ENCODE results near the gene NKD1.

NKD1 gene

DNA sequence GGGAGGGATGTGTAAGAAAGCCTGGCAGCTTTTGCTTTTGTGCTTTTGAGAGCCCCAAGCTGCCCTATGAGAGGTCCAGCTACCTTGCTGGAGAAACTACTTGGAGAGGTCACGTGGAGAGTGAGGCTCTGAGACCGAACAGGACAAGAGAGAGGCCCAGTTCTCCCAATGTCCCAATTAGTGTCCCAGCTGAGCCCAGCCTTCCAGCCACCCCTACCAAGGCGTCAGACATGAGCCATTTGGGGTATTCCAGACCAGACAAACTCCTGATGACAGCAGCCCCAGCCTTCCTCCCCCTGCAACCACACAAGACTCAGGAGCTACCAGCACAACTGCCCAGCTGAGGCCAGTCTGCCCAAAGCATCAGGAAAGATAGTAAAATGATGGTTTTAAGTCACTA is 35.0 kb downstream of the NKD1 start:
- Mint-ChIP-seq H3K27ac (no peak overlapping the region), H3K27me3 (no peaks in the 10 kb centered on the region), H3K4me1 (ENCODE audit: low read depth) (peaks cover 10% of the 10 kb centered on the region), H3K9me3 (no peaks in the 10 kb centered on the region), H3K36me3 (ENCODE audit: low read depth) (no peaks in the 10 kb centered on the region), H3K4me3 (no peak overlapping the region)

DNA sequence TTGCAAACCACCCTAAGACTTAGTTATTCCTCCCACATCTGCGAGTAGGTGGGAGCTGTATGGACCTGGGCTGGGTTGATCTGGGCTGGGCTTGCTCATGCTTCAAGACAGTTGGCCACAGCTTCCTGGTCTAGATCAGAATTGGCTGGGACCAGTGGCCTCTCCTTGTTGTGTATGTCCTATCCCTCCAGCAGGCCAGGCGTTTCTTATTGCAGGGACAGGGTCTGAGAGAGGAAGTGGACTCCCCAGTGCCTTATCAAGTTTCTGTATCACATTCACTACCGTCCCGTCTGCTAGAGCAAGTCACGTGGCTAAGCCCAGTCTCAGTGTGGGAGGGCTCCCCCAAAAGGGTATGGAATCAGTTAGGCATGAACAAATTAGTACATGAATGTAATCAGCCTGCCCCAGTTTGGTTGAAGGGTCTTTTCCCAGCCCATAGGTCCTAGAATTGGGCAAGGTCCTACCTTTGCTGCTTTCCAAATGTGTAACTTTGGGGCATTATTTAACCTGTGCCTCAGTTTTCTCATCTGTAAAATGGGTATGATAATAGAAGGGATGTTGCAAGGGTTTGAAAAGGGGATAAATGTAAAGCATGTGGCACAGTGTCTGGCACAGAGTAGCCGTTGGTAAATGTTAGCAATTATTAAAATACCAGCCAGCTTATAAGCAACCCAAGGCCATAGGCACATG is 36.0 kb downstream of the NKD1 start:
- H3K27me3 Mint-ChIP-seq, result no peaks in the 10 kb centered on the region
- no peaks in the 10 kb centered on the region for H3K9me3 Mint-ChIP-seq
- H3K4me3 Mint-ChIP-seq, result no peak overlapping the region
- peaks cover 16% of the 10 kb centered on the region for H3K4me1 Mint-ChIP-seq (ENCODE audit: low read depth)
- peak overlapping the region; percentile 23 for H3K27ac Mint-ChIP-seq
- no peaks in the 10 kb centered on the region for H3K36me3 Mint-ChIP-seq (ENCODE audit: low read depth)

DNA sequence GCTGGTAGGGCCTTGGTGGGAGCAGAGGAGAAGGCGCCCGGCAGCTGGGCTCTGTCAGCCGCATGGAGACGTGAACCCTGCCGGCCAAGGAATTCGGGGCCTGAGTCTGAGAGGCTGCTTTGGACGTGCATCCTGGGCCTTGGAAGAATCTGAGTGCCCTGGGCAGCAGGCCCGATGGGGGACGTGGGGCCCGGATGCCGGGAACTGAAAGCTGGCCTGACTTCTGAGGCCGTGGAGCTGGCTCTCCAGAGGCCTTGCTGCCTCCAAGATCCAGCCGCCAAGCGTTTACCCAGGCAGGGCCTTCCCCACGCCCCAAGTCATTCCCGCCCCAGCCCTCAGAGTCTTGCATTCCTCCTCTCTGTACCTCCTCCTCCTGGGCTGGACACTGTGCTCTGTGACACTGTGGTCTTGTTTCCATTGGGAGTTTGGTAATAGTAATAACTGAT is 37.2 kb downstream of the NKD1 start:
- Mint-ChIP-seq H3K4me1 (ENCODE audit: low read depth) (peaks cover 28% of the 10 kb centered on the region), H3K36me3 (ENCODE audit: low read depth) (no peaks in the 10 kb centered on the region), H3K4me3 (no peak overlapping the region), H3K27me3 (no peaks in the 10 kb centered on the region), H3K27ac (no peak overlapping the region), H3K9me3 (no peaks in the 10 kb centered on the region)

DNA sequence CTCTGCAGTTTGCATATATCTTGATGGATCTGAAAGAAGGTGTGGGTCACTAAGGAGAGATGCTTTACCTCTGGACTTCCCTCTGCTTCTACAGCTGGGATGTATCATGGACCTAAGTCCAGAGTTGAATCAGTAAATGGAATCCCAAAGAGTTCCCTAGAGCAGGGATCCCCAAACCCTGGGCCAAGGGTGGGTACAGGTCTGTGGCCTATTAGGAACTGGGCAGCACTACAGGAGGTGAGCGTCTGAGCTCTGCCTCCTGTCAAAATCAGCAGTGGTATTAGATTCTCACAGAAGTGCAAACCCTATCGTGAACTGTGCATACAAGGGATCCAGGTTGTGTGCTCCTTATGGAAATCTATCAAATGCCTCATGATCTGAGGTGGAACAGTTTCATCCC is 39.3 kb downstream of the NKD1 start:
- H3K4me3 Mint-ChIP-seq, result no peak overlapping the region
- no peaks in the 10 kb centered on the region for H3K9me3 Mint-ChIP-seq
- no peaks in the 10 kb centered on the region for H3K36me3 Mint-ChIP-seq (ENCODE audit: low read depth)
- H3K4me1 Mint-ChIP-seq (ENCODE audit: low read depth), result peaks cover 29% of the 10 kb centered on the region
- H3K27me3 Mint-ChIP-seq, result no peaks in the 10 kb centered on the region
- no peak overlapping the region for H3K27ac Mint-ChIP-seq

DNA sequence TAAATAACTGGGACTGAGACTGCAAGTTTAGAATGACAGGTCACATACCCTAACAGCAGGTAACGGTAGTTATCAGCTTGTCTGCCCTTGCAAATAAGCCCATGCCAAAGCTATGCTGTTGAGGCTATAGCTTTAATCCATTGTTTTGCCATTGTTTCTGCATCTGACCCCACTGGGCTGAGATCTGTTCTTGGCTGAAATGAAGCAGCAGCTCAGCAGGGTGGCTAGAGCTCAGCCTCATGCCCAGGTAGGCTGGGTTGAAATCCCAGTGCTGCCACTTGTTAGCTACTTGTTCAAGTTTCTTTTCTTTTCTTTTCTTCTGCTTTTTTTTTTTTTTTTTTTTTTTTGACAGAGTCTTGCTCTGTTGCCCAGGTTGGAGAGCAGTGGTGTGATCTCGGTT is 40.1 kb downstream of the NKD1 start:
- no peaks in the 10 kb centered on the region for H3K36me3 Mint-ChIP-seq (ENCODE audit: low read depth)
- no peaks in the 10 kb centered on the region for H3K27me3 Mint-ChIP-seq
- H3K4me1 Mint-ChIP-seq (ENCODE audit: low read depth), result peaks cover 29% of the 10 kb centered on the region
- H3K4me3 Mint-ChIP-seq, result no peak overlapping the region
- no peaks in the 10 kb centered on the region for H3K9me3 Mint-ChIP-seq
- no peak overlapping the region for H3K27ac Mint-ChIP-seq

DNA sequence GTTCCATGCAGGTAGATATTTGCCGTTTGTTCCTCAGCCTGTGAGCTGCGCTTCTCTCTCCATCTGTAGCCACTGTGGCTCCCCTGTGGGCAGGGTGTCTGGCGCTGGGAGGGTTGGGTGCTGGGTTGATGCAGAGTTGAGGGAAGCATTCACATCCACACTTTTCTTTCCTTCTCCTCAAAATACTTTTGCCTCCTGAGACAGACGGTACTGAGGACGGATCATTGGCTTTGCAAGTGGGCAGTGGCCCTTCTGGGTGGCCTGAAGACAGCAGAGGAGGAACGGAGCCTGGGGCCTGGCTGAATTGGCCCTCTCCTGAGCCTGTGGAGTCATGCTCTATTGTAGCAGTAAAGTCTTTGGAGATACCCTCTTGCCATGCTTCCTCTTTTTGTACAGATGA is 43.0 kb downstream of the NKD1 start:
- Mint-ChIP-seq H3K27ac (no peak overlapping the region), H3K36me3 (ENCODE audit: low read depth) (no peaks in the 10 kb centered on the region), H3K4me1 (ENCODE audit: low read depth) (peaks cover 19% of the 10 kb centered on the region), H3K9me3 (no peaks in the 10 kb centered on the region), H3K4me3 (no peak overlapping the region), H3K27me3 (no peaks in the 10 kb centered on the region)

DNA sequence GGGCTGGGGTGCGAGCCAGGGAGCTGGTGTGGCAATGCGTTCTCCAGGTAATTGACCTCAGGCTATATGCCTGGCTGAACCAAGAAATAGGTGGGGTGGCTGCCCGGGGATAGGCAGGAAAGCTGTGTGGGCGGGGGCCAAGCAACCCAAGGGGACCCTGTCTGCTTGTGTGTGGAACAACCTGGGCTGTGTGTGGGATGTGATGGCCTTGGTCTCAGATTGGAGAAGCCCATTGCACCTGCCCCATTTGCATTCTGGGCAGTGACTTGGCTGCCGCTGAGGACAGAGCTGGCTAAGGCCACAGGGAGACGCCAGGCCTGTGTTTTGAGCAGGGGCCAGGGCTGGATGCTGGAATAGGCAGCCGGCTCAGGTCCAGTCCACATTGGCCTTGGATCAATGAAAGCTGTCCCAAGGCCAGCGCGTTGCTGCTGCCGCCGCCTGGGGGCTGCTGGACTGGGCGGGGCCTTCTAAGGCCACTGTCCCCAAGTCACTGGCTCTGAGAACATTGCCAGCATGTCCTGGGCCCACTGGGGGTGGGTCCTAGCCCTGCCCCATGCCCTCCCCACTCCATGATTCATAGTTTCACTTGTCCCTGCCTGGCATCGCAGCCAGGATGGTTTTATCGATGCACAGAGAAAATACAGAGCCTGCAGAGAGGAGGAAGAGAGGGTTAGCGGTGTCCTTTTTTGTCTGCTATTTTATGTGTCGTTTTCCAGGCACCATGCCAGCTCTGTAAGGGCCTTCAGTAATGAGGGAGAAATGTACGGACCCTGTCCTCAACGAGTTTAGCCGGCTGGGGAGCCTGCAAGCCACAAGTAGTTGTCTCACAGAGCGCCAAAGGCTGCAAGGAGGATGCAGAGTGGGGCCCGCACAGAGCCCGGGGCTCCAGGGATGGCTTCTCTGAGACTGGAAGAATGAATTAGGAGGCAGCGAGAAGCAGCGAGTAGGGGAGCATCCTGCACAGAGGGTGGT is 43.9 kb downstream of the NKD1 start:
- Mint-ChIP-seq H3K36me3 (ENCODE audit: low read depth) (no peaks in the 10 kb centered on the region), H3K27ac (no peak overlapping the region), H3K4me3 (no peak overlapping the region), H3K9me3 (no peaks in the 10 kb centered on the region), H3K27me3 (no peaks in the 10 kb centered on the region), H3K4me1 (ENCODE audit: low read depth) (peaks cover 19% of the 10 kb centered on the region)

DNA sequence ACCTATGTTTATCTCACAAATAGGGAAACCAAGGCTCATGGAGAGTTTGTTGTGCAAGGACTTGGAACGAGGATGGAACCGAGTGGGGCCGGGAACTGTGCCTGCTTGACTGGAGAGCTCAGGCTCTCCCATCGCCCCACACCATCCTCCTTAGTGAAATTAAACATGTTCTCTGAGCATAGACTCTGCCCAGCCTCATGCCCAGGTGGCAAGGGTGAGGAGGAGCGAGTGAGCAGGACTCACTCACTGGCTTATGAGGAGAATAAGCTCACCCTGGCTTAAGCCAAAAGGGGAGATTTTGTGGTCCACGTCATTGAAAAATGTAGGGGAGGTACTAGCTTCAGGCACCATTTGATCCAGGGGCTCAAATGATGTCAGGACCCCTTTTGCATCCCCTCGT is 44.8 kb downstream of the NKD1 start:
- Mint-ChIP-seq H3K9me3 (no peaks in the 10 kb centered on the region), H3K4me3 (no peak overlapping the region), H3K27me3 (no peaks in the 10 kb centered on the region), H3K36me3 (ENCODE audit: low read depth) (no peaks in the 10 kb centered on the region), H3K27ac (no peak overlapping the region), H3K4me1 (ENCODE audit: low read depth) (peaks cover 19% of the 10 kb centered on the region)

DNA sequence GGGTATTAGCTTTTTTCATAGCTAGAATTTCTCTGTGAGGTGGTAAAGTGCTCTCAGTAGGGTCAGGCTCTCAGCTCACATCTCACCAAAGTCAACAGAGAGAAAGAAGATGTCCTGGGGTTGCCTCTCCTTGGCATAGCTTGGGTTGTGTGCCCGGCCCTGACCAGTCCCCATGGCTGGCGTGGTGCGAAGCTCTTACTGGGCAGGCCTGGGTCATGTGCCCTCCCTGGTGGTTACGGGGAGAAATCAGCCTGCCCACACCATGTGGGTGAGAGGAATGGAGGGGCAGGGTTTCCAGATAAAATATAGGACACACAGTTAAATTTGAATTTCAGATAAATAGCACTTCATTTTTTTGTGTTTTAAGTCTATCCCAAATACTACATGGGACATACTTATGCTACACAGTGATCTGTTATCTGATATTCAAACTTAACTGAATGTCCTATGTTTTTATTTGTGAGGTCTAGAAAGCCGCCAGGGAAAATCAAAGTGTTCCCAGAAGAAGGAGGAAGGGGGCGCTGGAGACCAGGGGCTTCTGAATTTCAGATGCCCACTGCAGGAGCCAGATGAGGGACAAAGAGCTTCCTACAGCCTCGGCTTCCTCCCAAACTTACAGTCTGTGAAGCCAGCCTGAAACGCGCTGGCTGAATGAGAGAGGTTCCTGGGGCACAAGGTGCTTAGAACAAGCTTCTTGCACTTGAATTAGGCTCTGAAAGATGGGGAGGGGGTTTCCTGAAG is 45.4 kb downstream of the NKD1 start:
- H3K4me3 Mint-ChIP-seq, result no peak overlapping the region
- no peaks in the 10 kb centered on the region for H3K27me3 Mint-ChIP-seq
- H3K9me3 Mint-ChIP-seq, result no peaks in the 10 kb centered on the region
- H3K4me1 Mint-ChIP-seq (ENCODE audit: low read depth), result peaks cover 19% of the 10 kb centered on the region
- H3K27ac Mint-ChIP-seq, result no peak overlapping the region
- no peaks in the 10 kb centered on the region for H3K36me3 Mint-ChIP-seq (ENCODE audit: low read depth)

DNA sequence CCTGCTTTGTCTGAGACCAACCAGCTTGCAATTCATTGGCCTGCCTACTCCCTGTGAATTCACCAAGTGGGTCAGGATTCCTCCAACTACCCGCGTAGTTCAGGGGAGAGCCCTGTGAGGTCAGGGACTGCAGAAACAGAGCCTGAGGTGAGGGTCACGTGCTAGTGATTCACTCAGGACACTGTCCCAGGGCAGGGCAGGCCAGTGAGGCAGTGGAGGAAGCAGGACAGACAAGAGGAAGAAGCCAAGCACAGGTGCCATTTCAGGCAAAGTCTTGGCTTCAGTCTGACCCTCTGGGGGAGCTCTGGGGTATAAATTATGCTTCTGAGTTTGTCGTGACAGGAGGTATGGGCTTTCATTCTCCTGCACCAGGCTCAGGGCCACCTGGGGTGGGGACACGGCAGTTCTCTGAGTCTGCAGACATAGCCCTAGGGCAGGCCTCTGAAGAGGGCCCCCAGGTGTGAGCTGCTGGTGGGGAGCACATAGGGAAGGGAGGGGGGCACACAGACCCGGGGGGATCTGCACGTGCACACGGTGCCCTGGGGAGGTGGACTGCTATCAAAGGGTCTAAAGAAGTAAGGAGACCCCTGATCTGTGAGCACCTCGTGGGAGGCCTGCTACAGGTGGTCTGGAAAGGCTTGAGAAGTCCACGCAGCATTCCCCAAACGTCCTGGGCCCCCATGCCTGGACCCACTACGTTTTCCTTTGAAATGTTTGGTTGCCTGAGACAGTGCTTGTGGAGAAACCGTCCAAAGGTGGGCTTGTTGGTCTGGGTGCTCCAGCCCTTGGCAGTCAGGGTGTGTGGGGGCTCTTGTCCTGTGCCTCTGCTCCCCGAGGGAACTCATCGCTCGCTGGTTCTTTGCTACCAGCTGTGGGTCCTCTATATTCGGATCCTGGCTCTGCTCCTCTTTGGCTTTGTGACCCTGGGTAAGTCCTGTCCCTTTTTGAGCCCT is 46.4 kb downstream of the NKD1 start:
- Mint-ChIP-seq H3K36me3 (ENCODE audit: low read depth) (no peaks in the 10 kb centered on the region), H3K9me3 (no peaks in the 10 kb centered on the region), H3K4me1 (ENCODE audit: low read depth) (peaks cover 15% of the 10 kb centered on the region), H3K4me3 (no peak overlapping the region), H3K27me3 (no peaks in the 10 kb centered on the region), H3K27ac (no peak overlapping the region)

DNA sequence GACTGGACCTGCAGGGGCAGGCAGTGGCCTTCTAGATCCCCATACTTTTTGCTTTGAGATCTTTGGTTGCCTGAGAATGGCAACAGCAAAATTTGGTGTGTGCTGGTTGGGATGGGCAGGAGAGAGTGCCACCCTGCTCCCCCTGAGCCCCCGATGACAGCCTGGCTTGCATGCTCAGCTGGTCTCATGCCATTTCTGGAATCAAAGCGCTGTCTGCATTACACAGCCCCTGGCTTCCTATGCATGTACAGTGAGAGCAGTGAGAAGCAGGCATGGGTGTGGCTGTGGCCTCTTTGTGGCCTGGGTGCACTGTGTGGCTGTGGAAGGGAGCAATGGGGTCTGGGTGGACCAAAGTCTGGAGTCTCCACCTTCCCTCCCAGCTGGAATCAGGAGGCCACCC is 47.7 kb downstream of the NKD1 start:
- Mint-ChIP-seq H3K27me3 (no peaks in the 10 kb centered on the region), H3K27ac (no peak overlapping the region), H3K36me3 (ENCODE audit: low read depth) (no peaks in the 10 kb centered on the region), H3K4me3 (no peak overlapping the region), H3K9me3 (no peaks in the 10 kb centered on the region), H3K4me1 (ENCODE audit: low read depth) (peaks cover 19% of the 10 kb centered on the region)

DNA sequence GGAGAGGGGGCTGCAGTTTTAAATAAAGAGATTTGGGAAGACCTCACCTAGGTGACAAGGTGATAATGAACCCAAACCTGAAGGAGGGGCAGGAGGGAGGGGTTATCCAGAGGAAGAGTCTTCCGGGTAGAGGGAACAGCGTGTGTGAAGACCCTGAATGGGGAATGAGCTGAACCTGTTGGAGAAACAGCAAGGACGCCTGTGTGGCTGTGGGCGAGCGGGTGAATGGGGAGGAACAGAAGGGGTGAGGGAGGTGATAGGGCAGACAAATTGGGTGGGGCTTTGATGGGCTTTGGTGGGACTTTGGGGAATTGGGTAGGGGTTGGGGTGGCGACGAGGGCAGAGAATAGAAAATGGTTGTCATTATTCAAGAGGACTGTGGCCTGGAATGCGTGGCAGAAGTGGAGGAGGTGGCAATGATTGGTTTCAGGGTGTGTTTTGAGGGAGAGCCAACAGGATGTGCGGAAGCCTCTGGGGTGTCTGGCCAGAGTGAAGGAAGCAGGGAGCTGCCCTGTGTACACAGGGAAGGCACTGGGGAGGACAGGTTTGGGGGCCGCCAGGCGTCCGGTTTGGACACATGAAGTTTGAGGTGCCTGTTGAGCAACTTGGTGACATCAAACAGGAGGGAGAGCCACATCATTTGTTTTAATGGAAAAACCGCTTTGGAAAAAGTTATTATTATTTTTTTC is 48.7 kb downstream of the NKD1 start:
- H3K36me3 Mint-ChIP-seq (ENCODE audit: low read depth), result no peaks in the 10 kb centered on the region
- H3K4me1 Mint-ChIP-seq (ENCODE audit: low read depth), result peaks cover 21% of the 10 kb centered on the region
- no peaks in the 10 kb centered on the region for H3K27me3 Mint-ChIP-seq

DNA sequence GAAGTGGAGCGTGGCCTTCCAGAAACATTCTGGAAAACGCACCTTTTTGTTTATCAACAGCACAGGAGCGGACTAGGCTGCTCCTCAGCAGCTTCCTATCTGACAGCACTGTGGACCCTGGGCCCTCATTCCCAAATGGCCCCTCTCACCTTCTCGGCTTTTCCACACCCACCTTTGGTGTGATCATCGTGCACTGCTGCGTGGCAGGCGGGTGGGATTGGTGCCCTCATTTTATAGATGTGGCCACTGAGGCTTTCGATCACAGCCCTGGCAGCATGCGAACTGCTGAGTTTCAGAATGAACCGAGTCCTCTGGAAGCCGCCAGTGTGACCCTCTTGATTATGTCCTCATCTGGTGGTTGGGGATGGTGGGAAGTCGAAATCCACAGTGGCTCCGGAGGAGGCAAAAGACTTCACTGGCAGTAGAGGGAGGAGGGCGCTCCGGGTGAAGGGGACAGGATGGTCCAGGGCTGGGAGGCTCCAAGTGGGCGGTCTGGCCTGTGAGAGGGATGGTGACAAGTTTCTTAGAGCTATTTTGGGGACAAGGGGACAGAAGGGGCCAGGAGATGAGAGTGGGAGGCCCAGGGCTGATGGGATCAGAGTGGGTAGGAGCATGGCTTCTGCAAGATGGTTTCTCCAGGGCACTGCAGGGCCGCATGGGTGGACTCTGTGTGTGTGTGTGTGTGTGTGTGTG is 49.5 kb downstream of the NKD1 start:
- H3K9me3 Mint-ChIP-seq, result no peaks in the 10 kb centered on the region
- H3K4me3 Mint-ChIP-seq, result no peak overlapping the region
- H3K27me3 Mint-ChIP-seq, result no peaks in the 10 kb centered on the region
- H3K36me3 Mint-ChIP-seq (ENCODE audit: low read depth), result no peaks in the 10 kb centered on the region
- peaks cover 29% of the 10 kb centered on the region for H3K4me1 Mint-ChIP-seq (ENCODE audit: low read depth)
- H3K27ac Mint-ChIP-seq, result no peak overlapping the region

More for the DNA sequence above, 48.7 kb downstream of the NKD1 start:
- peak overlapping the region; percentile 28 for H3K27ac Mint-ChIP-seq
- H3K4me3 Mint-ChIP-seq, result no peak overlapping the region
- no peaks in the 10 kb centered on the region for H3K9me3 Mint-ChIP-seq
